ENCODE data around the gene JUNB.

JUNB gene

DNA sequence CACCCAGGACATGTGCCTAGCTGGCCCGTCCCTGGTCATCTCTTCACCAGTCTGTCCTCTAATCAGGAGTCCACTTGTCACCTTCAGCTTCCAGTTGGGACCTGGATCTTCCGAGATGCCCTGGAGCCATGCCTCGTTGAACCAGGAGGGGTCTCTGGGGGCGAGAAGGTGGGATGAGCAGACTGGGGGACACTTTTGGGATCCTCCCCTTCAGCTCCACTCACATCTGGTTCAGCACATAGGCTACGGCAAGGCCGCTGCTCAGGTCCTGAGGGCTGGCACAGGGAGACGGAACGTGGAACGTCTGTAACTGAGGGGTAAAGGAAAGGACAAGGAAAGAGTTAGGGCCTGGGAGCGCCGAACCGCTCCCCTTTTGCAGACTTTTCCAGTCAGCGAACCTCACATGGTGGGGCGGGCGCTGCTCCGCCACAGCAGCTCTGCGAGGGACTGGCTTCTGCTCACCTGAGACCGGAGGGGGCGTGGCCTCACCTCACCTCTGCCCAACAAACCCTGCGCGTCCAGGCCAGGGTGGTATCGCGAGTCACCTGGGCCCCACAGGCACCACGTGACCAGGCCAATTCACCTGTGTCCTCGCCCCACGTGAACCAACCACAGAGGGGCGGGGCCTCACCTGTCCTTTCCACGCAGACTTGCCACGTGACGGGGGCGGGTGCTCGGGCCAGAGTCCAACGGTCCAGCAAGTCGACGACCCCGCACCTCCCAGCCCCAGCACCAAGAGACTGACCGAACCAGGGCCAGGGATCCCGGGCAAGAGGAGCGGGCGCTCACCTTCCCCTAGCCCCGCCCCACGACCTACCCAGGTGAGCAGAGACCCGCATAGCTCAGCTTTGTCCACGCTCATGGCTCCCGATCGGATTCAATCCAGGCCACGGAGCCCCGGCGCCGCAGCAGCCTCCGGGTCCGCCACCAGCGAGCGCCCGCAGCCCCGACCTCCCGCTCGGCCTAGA, 16.4 kb upstream of the JUNB start, which contains the start of gene HOOK2:
HOOK2 (minus strand) TSS at position 965 of the 968 bp plus-strand sequence; CDS start at position 862, 103 bp downstream.
- no peak for DNase-seq (ENCODE audit: low read depth)

- no peak for DNase-seq (ENCODE audit: low read depth)
Observed at GRCh38 chr19:12777217-12778016, 13.9 kb upstream of the JUNB start.

DNA sequence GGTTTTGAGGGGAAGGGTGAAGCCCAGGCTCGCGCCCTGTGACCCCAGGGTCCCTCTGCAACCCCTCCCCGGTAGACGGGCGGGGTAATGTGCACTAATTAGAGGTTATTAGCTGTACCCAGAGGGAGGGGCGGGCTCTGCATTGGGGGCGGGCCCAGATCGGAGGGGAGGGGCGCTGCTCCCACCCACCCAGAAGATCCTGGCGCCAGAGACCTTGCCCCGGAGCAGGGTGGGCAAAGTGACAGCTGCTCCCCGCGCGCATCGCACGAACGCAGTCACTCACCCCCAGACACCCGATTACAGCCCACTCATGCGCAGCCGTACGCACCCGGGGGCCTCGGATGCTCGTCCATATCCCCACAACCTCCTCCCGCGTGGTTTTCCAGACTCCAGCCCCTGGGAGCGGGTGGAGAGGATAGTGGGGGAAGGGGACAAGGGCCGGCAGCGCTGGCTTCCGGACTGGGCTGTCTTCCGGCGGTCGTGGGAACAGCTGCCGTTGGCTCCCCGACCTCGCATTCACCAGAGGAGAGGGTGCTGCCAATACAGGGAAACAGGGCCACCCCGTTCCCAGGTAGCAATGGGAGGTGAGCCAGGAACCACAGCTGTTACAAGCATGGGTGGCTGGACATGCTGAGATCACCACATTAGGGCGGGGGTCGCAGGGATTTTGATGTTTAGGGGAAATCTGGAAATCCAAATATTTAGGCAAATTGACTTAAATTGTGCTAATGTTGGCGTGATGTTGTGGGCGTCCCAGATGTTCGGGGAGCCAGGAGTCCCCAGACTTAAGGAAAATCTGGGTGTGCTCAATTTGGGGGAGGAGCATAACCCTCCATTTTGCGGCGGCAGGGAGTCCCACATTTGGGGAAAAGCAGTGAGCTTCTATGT, 13.0 kb upstream of the JUNB start:
- peak; percentile 51 for DNase-seq (ENCODE audit: low read depth)

DNA sequence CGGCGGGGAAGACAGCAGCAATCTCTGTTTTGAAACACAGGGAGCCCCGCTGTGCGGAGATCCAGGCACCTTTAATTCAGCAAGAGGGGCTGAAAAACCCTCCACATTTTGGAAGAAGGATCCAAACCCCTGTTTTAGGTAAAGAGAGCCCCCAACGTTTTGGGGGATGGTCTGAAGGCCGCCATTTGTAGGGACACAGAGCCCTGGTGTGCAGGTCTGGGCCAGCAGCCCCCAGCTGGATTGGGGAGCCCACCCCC, 12.5 kb upstream of the JUNB start:
- no peak for DNase-seq (ENCODE audit: low read depth)

GRCh38 chr19:12779162-12779993, 11.9 kb upstream of the JUNB start:
- DNase-seq (ENCODE audit: low read depth) = peak; percentile 84

DNA sequence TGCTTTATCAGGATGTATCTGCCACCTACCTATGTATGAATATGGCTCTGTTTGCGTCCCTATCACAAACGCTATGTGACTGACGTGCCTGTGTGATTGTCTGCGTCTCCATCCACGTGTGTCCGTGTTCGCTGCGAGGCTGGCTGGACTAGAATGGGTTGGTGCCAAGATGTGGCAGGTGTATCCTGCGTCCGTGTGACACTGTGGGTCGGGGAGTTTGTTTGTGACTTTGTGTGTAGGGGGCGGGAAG, 9.2 kb upstream of the JUNB start:
- DNase-seq (ENCODE audit: low read depth) = no peak

DNA sequence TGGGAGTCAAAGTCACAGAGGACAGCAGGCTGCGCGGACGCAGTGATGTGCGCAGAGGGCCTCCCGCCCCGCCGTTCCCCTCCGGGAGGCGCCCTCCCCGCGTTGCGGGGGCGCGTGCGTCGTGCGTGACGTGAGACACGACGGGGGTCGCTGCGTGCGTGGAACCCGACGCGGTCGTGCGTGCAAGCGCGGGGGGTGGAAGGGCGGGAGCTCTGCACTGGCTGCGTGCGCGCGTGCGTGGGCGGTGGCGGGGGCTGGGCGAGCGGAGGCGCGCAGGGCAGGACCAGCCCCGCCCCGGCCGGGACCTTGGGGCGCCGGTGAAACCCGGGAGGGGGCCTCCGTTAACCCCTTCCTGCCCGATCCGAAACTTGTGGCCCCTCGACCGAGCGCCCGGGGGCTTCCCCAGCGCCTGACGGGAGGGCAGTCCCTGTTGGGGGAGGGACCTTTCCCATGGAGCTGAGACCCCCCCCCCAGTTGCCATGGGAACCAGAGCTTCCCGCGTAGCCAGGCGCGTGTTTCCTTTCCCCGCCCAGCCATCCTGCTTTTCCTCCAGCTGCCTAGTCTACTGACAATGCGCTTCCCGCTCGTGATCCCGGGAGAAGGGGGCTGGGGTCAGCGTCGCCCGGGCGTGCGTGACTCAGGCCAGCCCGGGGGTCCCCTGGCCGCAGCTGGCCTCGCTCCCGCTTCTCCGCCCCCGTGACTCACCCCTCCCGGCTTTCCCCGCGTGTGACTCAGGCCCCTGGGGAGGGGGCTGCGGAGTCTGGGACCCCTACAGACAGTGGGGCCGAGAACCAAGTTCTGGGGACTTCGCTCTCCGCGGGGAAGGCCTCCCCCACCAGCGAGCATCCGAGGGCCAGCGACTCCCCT, 8.6 kb upstream of the JUNB start:
- DNase-seq (ENCODE audit: low read depth) = no peak

DNA sequence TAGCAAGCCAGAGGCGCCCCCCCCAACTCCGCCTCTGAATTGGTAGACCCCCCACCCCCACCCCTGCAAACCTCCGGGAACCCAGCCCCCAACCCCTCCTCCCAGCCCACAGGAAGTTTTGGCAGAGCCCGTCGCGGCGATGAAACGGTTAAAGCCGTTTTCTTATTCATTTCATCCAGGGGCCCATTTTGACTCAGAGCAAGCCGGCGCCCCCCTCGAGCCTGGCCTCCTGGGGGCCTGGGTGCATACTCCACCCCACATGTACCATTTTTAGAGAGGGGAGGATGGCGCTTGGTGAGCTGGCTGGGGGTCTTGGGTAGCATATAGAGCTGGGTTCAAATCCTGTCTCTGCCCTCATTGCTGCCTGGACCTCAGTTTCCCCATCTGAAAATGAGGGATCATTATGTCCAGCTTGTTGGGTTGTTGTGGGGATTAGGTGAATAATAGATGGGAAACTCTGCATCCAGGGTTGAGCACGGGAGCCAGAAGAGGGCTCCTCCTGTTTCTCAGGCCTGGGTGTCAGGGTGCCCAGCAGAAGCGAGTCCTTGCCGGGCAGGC, 7.9 kb upstream of the JUNB start:
- no peak for DNase-seq (ENCODE audit: low read depth)

DNA sequence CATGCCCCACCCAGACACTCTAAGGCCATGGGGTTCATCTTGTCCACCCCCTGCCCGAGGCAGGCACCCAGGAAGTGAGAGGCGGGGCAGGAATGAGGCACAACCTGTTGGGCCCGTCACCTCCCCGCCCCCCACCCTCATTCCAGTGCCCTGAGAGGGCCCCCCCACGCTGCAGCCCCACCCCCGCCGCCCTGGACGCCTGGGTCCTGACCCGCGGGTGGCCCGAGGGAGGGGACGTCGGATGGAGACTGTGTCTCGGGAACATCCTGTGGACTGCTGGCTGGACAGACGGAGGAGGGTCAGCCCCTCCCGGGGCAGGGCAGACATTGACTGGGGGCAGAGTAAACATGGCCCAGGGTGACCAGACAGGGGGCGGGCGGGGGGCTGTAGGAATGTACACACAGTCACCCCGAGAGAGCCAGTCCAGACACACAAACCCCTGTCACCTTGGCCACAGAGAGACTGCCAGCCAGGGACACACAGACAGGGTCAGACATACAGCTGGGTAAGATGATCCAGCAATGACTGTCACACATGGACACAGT, 7.4 kb upstream of the JUNB start:
- DNase-seq (ENCODE audit: low read depth) = no peak

- no peak for DNase-seq (ENCODE audit: low read depth)
Observed at GRCh38 chr19:12784394-12784870, 6.9 kb upstream of the JUNB start.

GRCh38 chr19:12784871-12785430, 6.3 kb upstream of the JUNB start:
- DNase-seq (ENCODE audit: low read depth) = no peak

GRCh38 chr19:12785431-12786031, 5.8 kb upstream of the JUNB start:
- DNase-seq (ENCODE audit: low read depth) = no peak

- no peak for DNase-seq (ENCODE audit: low read depth)
Observed at GRCh38 chr19:12786141-12786870, 5.0 kb upstream of the JUNB start.

- DNase-seq (ENCODE audit: low read depth) = no peak
Observed at GRCh38 chr19:12786952-12787351, 4.3 kb upstream of the JUNB start.

- DNase-seq (ENCODE audit: low read depth) = no peak
Observed at GRCh38 chr19:12787458-12787857, 3.8 kb upstream of the JUNB start.

- DNase-seq (ENCODE audit: low read depth) = no peak
Observed at GRCh38 chr19:12788042-12788681, 3.1 kb upstream of the JUNB start.

DNA sequence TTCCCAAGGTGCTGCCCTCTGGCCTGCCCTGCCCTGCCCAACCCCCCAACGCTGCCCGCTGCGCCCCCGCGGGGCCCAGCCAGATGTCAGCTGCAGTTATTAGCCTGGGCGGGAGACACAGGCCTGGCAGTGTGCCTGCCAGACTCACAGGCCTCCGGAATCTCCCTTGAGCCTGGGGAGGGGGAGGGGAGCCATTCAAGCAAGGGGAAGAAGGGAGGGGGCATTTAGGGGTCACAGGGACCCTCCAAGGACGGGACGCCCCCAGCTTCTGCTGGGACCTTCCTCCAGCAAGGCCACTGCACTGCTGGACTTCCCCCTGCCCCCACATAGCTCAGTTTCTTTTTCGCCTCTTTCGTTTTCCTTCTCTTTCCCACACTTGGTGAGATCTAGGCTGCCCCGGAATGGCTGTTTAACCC, 2.6 kb upstream of the JUNB start:
- DNase-seq (ENCODE audit: low read depth) = peak; percentile 52
